IPS-18c (cell line): Measurements from ENCODE around the gene ZNF808.
"Not testable (repeated sequence)": the region's sequence is repeated elsewhere in the genome, so short reads cannot be mapped to it uniquely, and the experiment has no call there.

Source experiments
- H3K4me3 ChIP-seq: 2 replicates; pipeline ENCODE4 v1.7.0; 2013; ENCODE audit warnings: low read depth, mild to moderate bottlenecking, low read length, moderate library complexity; ENCODE audit not compliant: insufficient read depth
- H3K9me3 ChIP-seq: one replicate; pipeline ENCODE4 v1.6.1; 2013; ENCODE audit warnings: mild to moderate bottlenecking, low read length, moderate library complexity; ENCODE audit not compliant: control insufficient read depth, insufficient read depth

ZNF808 gene

GRCh38 chr19:52527134-52527955, at the start of gene ZNF808:
TSS of gene ZNF808 (plus strand) at chr19:52527668. CDS start at chr19:52543285, 15,617 bp downstream.
- peak within 1 kb of the TSS; percentile 92 for H3K4me3 ChIP-seq
- H3K9me3 ChIP-seq: no peaks in the 10 kb centered on the region

GRCh38 chr19:52484111-52484743, 43.2 kb upstream of the ZNF808 start:
- H3K9me3 ChIP-seq: peaks cover 12% of the 10 kb centered on the region
- H3K4me3 ChIP-seq: not testable (repeated sequence)

GRCh38 chr19:52485064-52485463, 42.4 kb upstream of the ZNF808 start:
- not testable (repeated sequence) for H3K4me3 ChIP-seq
- H3K9me3 ChIP-seq: peaks cover 12% of the 10 kb centered on the region

- not testable (repeated sequence) for H3K4me3 ChIP-seq
- peaks cover 12% of the 10 kb centered on the region for H3K9me3 ChIP-seq
Measured at GRCh38 chr19:52485561-52486240, 41.8 kb upstream of the ZNF808 start.

- Histone ChIP-seq H3K9me3 (no peaks in the 10 kb centered on the region), H3K4me3 (peak overlapping the region; percentile 42; the same call in 1 of the 2 replicates)
Measured at GRCh38 chr19:52492201-52492993, 35.1 kb upstream of the ZNF808 start.

- H3K4me3 ChIP-seq: peak overlapping the region; percentile 42
- H3K9me3 ChIP-seq: no peaks in the 10 kb centered on the region
Measured at GRCh38 chr19:52492994-52493470, 34.4 kb upstream of the ZNF808 start.

- Histone ChIP-seq H3K4me3 (no peak overlapping the region), H3K9me3 (no peaks in the 10 kb centered on the region)
Measured at GRCh38 chr19:52494518-52494917, 33.0 kb upstream of the ZNF808 start.

- Histone ChIP-seq H3K4me3 (no peak overlapping the region), H3K9me3 (no peaks in the 10 kb centered on the region)
Measured at GRCh38 chr19:52498571-52498970, 28.9 kb upstream of the ZNF808 start.

- not testable (repeated sequence) for H3K4me3 ChIP-seq, H3K9me3 ChIP-seq
Measured at GRCh38 chr19:52500474-52500873, 27.0 kb upstream of the ZNF808 start.

GRCh38 chr19:52500991-52501390, 26.5 kb upstream of the ZNF808 start:
- H3K4me3 ChIP-seq, H3K9me3 ChIP-seq: not testable (repeated sequence)

- no peaks in the 10 kb centered on the region for H3K9me3 ChIP-seq
Measured at GRCh38 chr19:52507266-52507665, 20.2 kb upstream of the ZNF808 start.

GRCh38 chr19:52516191-52516590, 11.3 kb upstream of the ZNF808 start:
- Histone ChIP-seq H3K9me3 (peaks cover 3% of the 10 kb centered on the region), H3K4me3 (no peak overlapping the region)

More at GRCh38 chr19:52507266-52507665, 20.2 kb upstream of the ZNF808 start:
- no peak overlapping the region for H3K4me3 ChIP-seq

GRCh38 chr19:52518646-52519045, 8.8 kb upstream of the ZNF808 start:
- Histone ChIP-seq H3K4me3 (no peak overlapping the region), H3K9me3 (peaks cover 3% of the 10 kb centered on the region)

GRCh38 chr19:52519175-52519574, 8.3 kb upstream of the ZNF808 start:
- H3K4me3 ChIP-seq, H3K9me3 ChIP-seq: not testable (repeated sequence)

- H3K9me3 ChIP-seq: peaks cover under 1% of the 10 kb centered on the region
Measured at GRCh38 chr19:52520013-52520412, 7.5 kb upstream of the ZNF808 start.

GRCh38 chr19:52522551-52522950, 4.9 kb upstream of the ZNF808 start:
- Histone ChIP-seq H3K4me3 (no peak overlapping the region), H3K9me3 (no peaks in the 10 kb centered on the region)

More at GRCh38 chr19:52520013-52520412, 7.5 kb upstream of the ZNF808 start:
- H3K4me3 ChIP-seq: no peak overlapping the region; the same call in 1 of the 2 replicates

GRCh38 chr19:52524086-52524485, 3.4 kb upstream of the ZNF808 start:
- H3K9me3 ChIP-seq: no peaks in the 10 kb centered on the region
- H3K4me3 ChIP-seq: no peak overlapping the region
